Caki2 (cell line): ENCODE results near the gene ALKBH7. TPM values are rescaled to one million over a fixed set of nuclear protein-coding genes. Genes with fewer than 3 reads are reported as not detected.

Source experiments
- DNase-seq: peaks from one replicate; pipeline ENCODE4 v3.0.0-alpha.2; 2015; ENCODE audit warnings: low read depth
- in situ Hi-C: cut with HindIII; loops from 2 replicates; pipeline ENCODE4 v1.10.0; 2016; ENCODE audit warnings: low sequenced_read_pairs, low pct_unique_long_range_greater_than_20kb, mixed read lengths
- total RNA-seq: library from RNA; depleted of rRNA; stranded (reverse); fragments of >200 nt; shearing (Covaris generic); gene quantifications from 2 replicates; pipeline ENCODE4 v1.2.3, GENCODE V29; 2014; ENCODE audit warnings: low replicate concordance; rRNA removed

ALKBH7 gene
- total RNA-seq, 1 experiment from 2014 or later: 55.3 TPM

DNA sequence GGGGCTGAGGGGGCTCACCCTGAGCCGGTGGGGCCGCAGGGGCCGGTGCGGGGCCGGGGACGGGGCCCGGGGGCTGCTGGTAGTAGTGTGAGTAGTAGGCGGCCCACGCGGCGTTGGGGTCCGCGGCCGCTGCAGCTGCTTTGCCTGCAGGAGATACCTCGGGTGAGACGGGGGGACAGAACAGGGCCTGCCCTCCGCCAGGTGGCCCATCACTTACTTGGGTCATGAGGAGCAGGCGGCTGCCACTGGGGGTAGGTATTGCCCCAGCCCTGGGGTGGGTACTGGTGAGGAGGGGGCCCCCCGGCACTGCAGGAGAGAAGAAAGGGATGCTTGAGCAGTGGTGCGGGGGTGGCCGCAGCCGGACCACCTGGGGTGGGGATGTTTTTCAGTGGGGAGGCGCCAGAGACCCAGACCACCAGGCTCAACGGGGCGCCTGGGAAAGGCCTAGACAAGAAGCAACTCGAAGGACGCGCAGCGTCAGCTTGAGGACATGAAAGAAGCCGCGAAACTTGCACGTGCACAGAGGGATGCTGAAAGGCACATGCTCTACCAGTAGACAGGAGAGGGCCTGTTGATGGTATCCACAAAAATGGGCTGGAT lies 43.1 kb downstream of the ALKBH7 start:
- DNase-seq: no peak
- in situ Hi-C loops: no loop called here

- DNase-seq: no peak
- in situ Hi-C loops: no loop called here
These were observed 44.2 kb downstream of the ALKBH7 start for GRCh38 chr19:6416658-6417405.

DNA sequence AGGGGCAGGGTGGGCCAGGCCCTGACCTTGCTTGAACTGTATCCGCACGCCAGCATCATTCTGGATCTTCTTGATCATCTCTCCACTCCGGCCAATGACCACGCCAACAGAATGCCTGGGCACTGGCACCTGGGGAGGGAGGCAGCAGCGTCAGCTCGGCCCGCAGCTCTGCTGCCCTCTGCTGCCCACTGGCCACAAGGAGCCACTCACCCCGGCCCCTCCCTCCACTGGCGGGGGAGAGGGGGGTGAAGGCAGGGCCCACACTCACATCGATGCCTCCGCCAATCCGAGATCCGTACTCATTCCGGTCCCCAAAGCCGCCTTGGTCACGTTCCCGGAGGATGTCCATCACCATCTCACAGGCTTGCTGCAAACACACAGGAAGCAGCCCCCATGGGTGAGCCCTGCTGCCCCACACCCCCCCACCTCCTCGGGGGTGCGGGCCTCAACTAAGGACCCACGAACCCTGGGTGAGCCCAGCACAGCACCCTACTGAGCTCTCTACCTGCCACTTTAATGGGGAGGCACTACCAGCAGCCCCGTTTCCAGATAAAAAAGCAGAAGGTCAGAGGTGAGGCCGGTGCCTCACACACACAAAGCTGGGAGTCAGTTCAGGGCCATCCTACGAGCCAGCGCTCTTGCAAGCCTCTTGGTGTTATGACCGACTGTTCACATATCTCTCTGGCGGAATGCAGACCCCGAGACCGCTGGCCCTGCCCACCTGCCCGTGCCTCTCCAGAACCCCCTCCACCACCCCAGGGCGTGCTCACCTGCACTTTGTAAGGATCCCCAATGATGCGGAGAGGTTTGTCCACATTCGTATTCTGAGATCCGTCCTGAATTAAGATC lies 45.3 kb downstream of the ALKBH7 start:
- in situ Hi-C loops: no loop called here
- peak; percentile 13 for DNase-seq

GRCh38 chr19:6418562-6418932 lies 46.0 kb downstream of the ALKBH7 start:
- in situ Hi-C loops: no loop called here
- DNase-seq: no peak

DNA sequence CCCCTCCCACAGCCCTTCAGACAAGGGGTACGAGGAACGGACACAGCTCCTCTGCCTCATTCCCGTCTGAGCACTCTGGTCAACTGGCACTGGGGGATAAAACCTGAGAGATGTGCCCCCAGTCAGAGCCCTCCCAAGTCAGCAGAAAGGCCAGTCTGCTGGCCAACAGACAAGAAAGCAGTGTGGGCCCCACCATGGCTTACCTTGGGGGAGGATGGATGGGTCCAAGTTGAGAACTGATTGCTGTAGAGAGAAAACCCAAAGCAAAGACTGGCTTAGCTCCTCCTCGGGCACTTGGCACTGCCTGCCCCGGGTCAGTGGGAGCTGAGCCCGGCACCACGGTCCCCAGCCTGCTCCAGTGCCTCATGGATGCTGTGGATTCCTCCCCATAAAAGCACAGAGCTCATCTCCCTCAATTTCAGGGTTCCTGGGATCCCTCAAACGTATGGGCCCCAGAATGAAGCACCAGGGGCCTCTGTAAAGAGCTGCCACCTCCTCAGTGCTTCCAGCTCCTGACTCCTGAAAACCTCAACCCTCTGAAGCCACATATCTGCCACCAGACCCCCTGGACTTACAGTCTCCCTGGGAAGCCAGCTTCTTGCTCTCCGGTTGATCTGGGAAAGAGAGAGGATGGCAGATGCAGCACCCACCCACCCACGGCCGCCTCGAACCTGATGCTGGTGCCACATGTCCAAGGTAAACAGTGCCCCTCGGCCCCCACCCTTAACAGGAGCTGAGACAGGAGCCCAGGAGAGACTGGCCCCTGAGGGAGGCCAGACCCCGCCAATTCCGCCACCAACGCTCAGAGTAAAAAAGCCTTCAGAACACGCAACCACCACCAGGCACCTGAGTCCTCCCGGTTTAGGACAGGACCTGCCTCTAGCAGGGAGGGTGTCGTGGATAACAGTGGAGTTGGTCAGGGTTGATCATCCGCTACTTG lies 48.8 kb downstream of the ALKBH7 start:
- in situ Hi-C loops: no loop called here
- no peak for DNase-seq

- peak; percentile 18 for DNase-seq
- in situ Hi-C loops: no loop called here
These were observed 51.1 kb downstream of the ALKBH7 start for GRCh38 chr19:6423499-6424194.

DNA sequence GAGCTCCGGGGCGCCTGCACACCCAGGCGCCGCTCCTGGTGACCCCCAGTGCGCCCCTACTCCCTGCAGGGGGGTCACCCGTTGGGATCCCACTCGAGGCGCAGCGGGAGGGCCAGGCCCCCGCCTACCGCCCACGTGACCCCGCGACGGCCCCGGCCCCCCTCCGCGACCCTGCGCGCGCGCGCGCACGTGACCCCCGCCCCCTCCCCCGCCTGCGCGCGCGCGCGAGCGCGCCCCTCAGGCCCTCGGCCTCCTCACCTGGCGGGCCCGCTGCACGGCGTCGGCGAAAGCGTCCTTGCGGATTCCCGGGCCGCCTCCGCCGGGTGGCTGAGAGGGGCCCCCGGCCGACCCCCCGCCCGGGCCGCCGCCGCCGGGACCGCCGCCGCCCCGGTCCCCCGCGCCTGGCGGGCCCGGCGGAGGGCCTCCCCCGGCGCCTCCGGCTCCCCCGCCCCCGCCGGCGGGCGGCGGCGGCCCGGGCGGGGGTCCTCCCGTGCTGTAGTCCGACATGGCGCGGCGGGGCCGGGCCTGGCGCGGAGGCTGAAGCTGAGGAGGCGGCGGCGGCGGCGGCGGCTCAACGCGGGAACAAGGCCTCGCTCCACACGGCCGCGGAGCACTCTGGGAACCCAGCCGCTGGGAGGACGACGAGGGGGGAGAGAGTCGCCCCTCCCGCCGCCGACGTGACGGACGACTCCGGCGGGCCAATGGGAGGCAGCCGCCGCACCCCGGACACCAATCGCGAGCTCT lies 51.8 kb downstream of the ALKBH7 start, which contains the start of gene KHSRP:
Gene KHSRP, minus strand, starts transcription at position 617 of the 744 bp plus-strand sequence. Its CDS starts 110 bp downstream, at position 507.
- in situ Hi-C loops: no loop called here
- DNase-seq: no peak

Other genes with a start within 250 kb of the ALKBH7 start
- gene ACSBG2, start 237.1 kb upstream of the ALKBH7 start, total RNA-seq: not detected in 2 replicates
- 2.2 TPM in 2 replicates for gene MLLT1, start 92.8 kb upstream of the ALKBH7 start, total RNA-seq
- gene ACER1, start 39.2 kb upstream of the ALKBH7 start, total RNA-seq: not detected in 2 replicates
- gene CLPP, start 11.3 kb upstream of the ALKBH7 start, total RNA-seq: 50.5 and 55.4 TPM in 2 replicates
- 0.07 and 0.17 TPM in 2 replicates for gene PSPN, start 3.1 kb downstream of the ALKBH7 start, total RNA-seq
- gene GTF2F1, start 20.4 kb downstream of the ALKBH7 start, total RNA-seq: 37.4 and 44.0 TPM in 2 replicates
- 56.0 and 72.8 TPM in 2 replicates for gene KHSRP, start 52.0 kb downstream of the ALKBH7 start, total RNA-seq
- gene SLC25A41, start 61.0 kb downstream of the ALKBH7 start, total RNA-seq: not detected in 2 replicates
- 19.5 and 40.7 TPM in 2 replicates for gene SLC25A23, start 87.0 kb downstream of the ALKBH7 start, total RNA-seq
- 22.0 and 34.7 TPM in 2 replicates for gene CRB3, start 91.5 kb downstream of the ALKBH7 start, total RNA-seq
- not detected in 2 replicates for gene DENND1C, start 109.0 kb downstream of the ALKBH7 start, total RNA-seq
- 0.41 TPM in 1 of 2 replicates, not detected in the other for gene TUBB4A, start 129.5 kb downstream of the ALKBH7 start, total RNA-seq
- 94.6 and 119 TPM in 2 replicates for gene TNFSF9, start 158.2 kb downstream of the ALKBH7 start, total RNA-seq
- gene CD70, start 218.4 kb downstream of the ALKBH7 start, total RNA-seq: 274 and 291 TPM in 2 replicates